Measurements from ENCODE around the gene MYRFL.

DNA sequence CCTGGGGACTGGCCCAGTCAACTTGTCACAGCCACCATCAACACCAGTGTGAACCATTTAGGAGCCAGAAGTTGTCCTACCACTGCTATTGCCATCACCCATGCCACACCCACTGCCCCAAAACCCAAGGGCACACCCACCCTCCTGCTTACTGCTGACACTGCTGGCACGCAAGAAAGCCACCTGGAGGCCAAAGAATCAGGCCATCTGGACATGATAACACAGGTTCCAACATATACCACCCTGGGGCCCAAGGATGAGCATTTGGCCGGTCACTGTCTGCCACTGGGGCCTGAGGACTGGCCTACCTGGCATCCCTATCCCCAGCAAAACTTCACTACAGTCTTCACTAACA is 181.6 kb downstream of the MYRFL start:
- TF ChIP-seq, protein P1, sequence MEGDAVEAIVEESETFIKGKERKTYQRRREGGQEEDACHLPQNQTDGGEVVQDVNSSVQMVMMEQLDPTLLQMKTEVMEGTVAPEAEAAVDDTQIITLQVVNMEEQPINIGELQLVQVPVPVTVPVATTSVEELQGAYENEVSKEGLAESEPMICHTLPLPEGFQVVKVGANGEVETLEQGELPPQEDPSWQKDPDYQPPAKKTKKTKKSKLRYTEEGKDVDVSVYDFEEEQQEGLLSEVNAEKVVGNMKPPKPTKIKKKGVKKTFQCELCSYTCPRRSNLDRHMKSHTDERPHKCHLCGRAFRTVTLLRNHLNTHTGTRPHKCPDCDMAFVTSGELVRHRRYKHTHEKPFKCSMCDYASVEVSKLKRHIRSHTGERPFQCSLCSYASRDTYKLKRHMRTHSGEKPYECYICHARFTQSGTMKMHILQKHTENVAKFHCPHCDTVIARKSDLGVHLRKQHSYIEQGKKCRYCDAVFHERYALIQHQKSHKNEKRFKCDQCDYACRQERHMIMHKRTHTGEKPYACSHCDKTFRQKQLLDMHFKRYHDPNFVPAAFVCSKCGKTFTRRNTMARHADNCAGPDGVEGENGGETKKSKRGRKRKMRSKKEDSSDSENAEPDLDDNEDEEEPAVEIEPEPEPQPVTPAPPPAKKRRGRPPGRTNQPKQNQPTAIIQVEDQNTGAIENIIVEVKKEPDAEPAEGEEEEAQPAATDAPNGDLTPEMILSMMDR (IDR thresholded peaks at IDR 0.05), result no peak
- TF ChIP-seq EP300 (IDR thresholded peaks at IDR 0.05) (no peak), POLR2A (IDR thresholded peaks at IDR 0.05; ENCODE audit: low read depth) (no peak)
